Keratinocyte (primary cell): ENCODE results near the gene VIPR2.
"Not testable (repeated sequence)": the region's sequence is repeated elsewhere in the genome, so short reads cannot be mapped to it uniquely, and the experiment has no call there.

Experiments used
- EZH2 ChIP-seq: IDR thresholded peaks from one replicate; pipeline ENCODE4 v1.6.1; 2012; ENCODE audit warnings: inconsistent platforms, mild to moderate bottlenecking, low read length, moderate library complexity
- TF ChIP-seq, protein P1 (sequence below), 3 experiments: IDR thresholded peaks in 1 of 3; conservative IDR thresholded peaks in 1 of 3; optimal IDR thresholded peaks in 1 of 3; 2 replicates in 2 of 3; 3 replicates in 1 of 3; pipeline versions ENCODE3 to v1.5.1; 2011; ENCODE audit warnings: low read length in 3 of 3, mild to moderate bottlenecking in 3 of 3, moderate library complexity in 2 of 3, control low read depth in 1 of 3, inconsistent platforms in 1 of 3; ENCODE audit not compliant: insufficient read depth in 2 of 3; ENCODE audit errors: extremely low read depth in 1 of 3

DNA sequence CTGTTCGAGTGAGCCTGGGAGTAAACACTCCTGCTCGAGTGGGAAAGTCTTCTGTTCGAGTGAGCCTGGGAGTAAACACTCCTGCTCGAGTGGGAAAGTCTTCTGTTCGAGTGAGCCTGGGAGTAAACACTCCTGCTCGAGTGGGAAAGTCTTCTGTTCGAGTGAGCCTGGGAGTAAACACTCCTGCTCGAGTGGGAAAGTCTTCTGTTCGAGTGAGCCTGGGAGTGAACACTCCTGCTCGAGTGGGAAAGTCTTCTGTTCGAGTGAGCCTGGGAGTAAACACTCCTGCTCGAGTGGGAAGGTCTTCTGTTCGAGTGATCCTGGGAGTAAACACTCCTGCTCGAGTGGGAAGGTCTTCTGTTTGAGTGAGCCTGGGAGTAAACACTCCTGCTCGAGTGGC lies 162.6 kb downstream of the VIPR2 start:
- TF ChIP-seq, protein P1, sequence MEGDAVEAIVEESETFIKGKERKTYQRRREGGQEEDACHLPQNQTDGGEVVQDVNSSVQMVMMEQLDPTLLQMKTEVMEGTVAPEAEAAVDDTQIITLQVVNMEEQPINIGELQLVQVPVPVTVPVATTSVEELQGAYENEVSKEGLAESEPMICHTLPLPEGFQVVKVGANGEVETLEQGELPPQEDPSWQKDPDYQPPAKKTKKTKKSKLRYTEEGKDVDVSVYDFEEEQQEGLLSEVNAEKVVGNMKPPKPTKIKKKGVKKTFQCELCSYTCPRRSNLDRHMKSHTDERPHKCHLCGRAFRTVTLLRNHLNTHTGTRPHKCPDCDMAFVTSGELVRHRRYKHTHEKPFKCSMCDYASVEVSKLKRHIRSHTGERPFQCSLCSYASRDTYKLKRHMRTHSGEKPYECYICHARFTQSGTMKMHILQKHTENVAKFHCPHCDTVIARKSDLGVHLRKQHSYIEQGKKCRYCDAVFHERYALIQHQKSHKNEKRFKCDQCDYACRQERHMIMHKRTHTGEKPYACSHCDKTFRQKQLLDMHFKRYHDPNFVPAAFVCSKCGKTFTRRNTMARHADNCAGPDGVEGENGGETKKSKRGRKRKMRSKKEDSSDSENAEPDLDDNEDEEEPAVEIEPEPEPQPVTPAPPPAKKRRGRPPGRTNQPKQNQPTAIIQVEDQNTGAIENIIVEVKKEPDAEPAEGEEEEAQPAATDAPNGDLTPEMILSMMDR (optimal IDR thresholded peaks at IDR 0.05 in 1 of 3, IDR thresholded peaks at IDR 0.05 in 1 of 3, conservative IDR thresholded peaks at IDR 0.05 in 1 of 3; ENCODE audit: extremely low read depth in 1 of 3, insufficient read depth in 2 of 3, low read length in 3 of 3), result not testable (repeated sequence)
- TF ChIP-seq EZH2, result not testable (repeated sequence)
